Erythroblast (primary cell): ENCODE results near the gene UQCRC2.

Source experiments
- GATA1 ChIP-seq: IDR thresholded peaks from 2 replicates; pipeline ENCODE4 v1.6.1; 2011; ENCODE audit warnings: low read depth, mild to moderate bottlenecking, control low read depth, low read length, moderate library complexity
- POLR2A ChIP-seq: IDR thresholded peaks from 2 replicates; pipeline ENCODE4 v1.6.1; 2011; ENCODE audit warnings: mild to moderate bottlenecking, low read length

GRCh38 chr16:22031483-22032083, 78.4 kb downstream of the UQCRC2 start:
- TF ChIP-seq POLR2A (no peak), GATA1 (no peak)
